Activated CD8-positive, alpha-beta memory T cell treated with anti-CD3 and anti-CD28 coated beads, Interleukin-2, amount 10 ng/mL, durations not matched to agents 7 days and 5 days (primary cell): ENCODE results near the gene DNAJC7. TPM values are rescaled to one million over a fixed set of nuclear protein-coding genes. Genes with fewer than 3 reads are reported as not detected.

ENCODE experiments used
- ATAC-seq: fragments of 150-1000 bp; cut with Tn5 transposase; one replicate; pipeline ENCODE4 v1.10.0; 2021; ENCODE audit warnings: moderate library complexity
- CTCF ChIA-PET: fragments of 350-600 bp; sonication (Branson Sonifier 250); formaldehyde crosslinking; loops from one replicate; lab custom pipeline; 2021; ENCODE audit warnings: antibody characterized with exemption; lab: Charles Lee
- DNase-seq: peaks from one replicate; pipeline ENCODE4 v3.0.0-alpha.2; 2020
- H3K27ac Mint-ChIP-seq: one replicate; pipeline ENCODE4 v1.8.0; 2021; ENCODE audit warnings: mild to moderate bottlenecking, mixed read lengths
- H3K27me3 Mint-ChIP-seq: one replicate; pipeline ENCODE4 v1.8.0; 2021; ENCODE audit warnings: mixed read lengths
- H3K36me3 Mint-ChIP-seq: one replicate; pipeline ENCODE4 v1.8.0; 2021; ENCODE audit warnings: mild to moderate bottlenecking, mixed read lengths
- H3K4me1 Mint-ChIP-seq: one replicate; pipeline ENCODE4 v1.8.0; 2021; ENCODE audit warnings: mixed read lengths
- H3K4me3 Mint-ChIP-seq: one replicate; pipeline ENCODE4 v1.8.0; 2021; ENCODE audit warnings: mild to moderate bottlenecking, moderate library complexity, mixed read lengths
- H3K9me3 Mint-ChIP-seq: one replicate; pipeline ENCODE4 v1.8.0; 2022; ENCODE audit warnings: low read depth, mixed read lengths
- total RNA-seq, 2 experiments: library from RNA; stranded (reverse); gene quantifications; one replicate each; pipeline ENCODE4 v1.2.3, GENCODE V29; 2021

The DNAJC7 gene
- total RNA-seq, 2 experiments from 2014 or later = 89.1 to 97.0 TPM

- CTCF ChIA-PET = interaction anchor here (1.0 kb wide), 1 partner anchor 34 kb away, joined by 3 read pairs; no protein-coding TSS in a partner anchor
- no peak overlapping the region for H3K4me3 Mint-ChIP-seq
- DNase-seq = no peak
- peak overlapping the region; percentile 47 for H3K27ac Mint-ChIP-seq
- no peaks in the 10 kb centered on the region for H3K27me3 Mint-ChIP-seq
- H3K36me3 Mint-ChIP-seq = peaks cover 39% of the 10 kb centered on the region
- H3K9me3 Mint-ChIP-seq = no peaks in the 10 kb centered on the region
- ATAC-seq = no peak
- peaks cover 6% of the 10 kb centered on the region for H3K4me1 Mint-ChIP-seq
Measured at GRCh38 chr17:41975099-41976083, 41.8 kb downstream of the DNAJC7 start.

GRCh38 chr17:41974658-41975057 is 42.6 kb downstream of the DNAJC7 start:
- CTCF ChIA-PET = no interaction called here
- Mint-ChIP-seq H3K4me3 (no peak overlapping the region), H3K4me1 (peaks cover 9% of the 10 kb centered on the region), H3K27ac (no peak overlapping the region), H3K36me3 (peaks cover 34% of the 10 kb centered on the region), H3K27me3 (no peaks in the 10 kb centered on the region), H3K9me3 (no peaks in the 10 kb centered on the region)
- DNase-seq (no peak), ATAC-seq (no peak)

- Mint-ChIP-seq H3K27ac (peak overlapping the region; percentile 23), H3K9me3 (no peaks in the 10 kb centered on the region), H3K36me3 (peaks cover 39% of the 10 kb centered on the region), H3K27me3 (no peaks in the 10 kb centered on the region), H3K4me1 (peaks cover 11% of the 10 kb centered on the region), H3K4me3 (no peak overlapping the region)
- CTCF ChIA-PET = interaction anchor here (0.7 to 0.9 kb wide), 3 partner anchors 8 to 127 kb away, joined by 3 to 4 read pairs (median 3); no protein-coding TSS in a partner anchor
- DNase-seq = no peak
- ATAC-seq = no peak
Measured at GRCh38 chr17:41974031-41974430, 43.2 kb downstream of the DNAJC7 start.

- DNase-seq (no peak), ATAC-seq (no peak)
- Mint-ChIP-seq H3K4me1 (peaks cover 16% of the 10 kb centered on the region), H3K4me3 (no peak overlapping the region), H3K36me3 (peaks cover 42% of the 10 kb centered on the region), H3K27ac (no peak overlapping the region), H3K9me3 (no peaks in the 10 kb centered on the region), H3K27me3 (no peaks in the 10 kb centered on the region)
- CTCF ChIA-PET = interaction anchor here (0.9 kb wide), 1 partner anchor 128 kb away, joined by 3 read pairs; no protein-coding TSS in a partner anchor
Measured at GRCh38 chr17:41973408-41973811, 43.8 kb downstream of the DNAJC7 start.

GRCh38 chr17:41972571-41973407 is 44.5 kb downstream of the DNAJC7 start:
- DNase-seq = no peak
- no peak for ATAC-seq
- no peaks in the 10 kb centered on the region for H3K27me3 Mint-ChIP-seq
- no peak overlapping the region for H3K4me3 Mint-ChIP-seq
- CTCF ChIA-PET = interaction anchor here (0.9 kb wide), 1 partner anchor 128 kb away, joined by 3 read pairs; no protein-coding TSS in a partner anchor
- peaks cover 49% of the 10 kb centered on the region for H3K36me3 Mint-ChIP-seq
- peaks cover 22% of the 10 kb centered on the region for H3K4me1 Mint-ChIP-seq
- no peak overlapping the region for H3K27ac Mint-ChIP-seq
- H3K9me3 Mint-ChIP-seq = no peaks in the 10 kb centered on the region

- no peaks in the 10 kb centered on the region for H3K27me3 Mint-ChIP-seq
- H3K4me3 Mint-ChIP-seq = no peak overlapping the region
- ATAC-seq = no peak
- no peaks in the 10 kb centered on the region for H3K9me3 Mint-ChIP-seq
- H3K27ac Mint-ChIP-seq = no peak overlapping the region
- CTCF ChIA-PET = interaction anchor here (0.7 kb wide), 2 partner anchors 8 to 172 kb away, joined by 3 read pairs; no protein-coding TSS in a partner anchor
- peaks cover 47% of the 10 kb centered on the region for H3K36me3 Mint-ChIP-seq
- DNase-seq = no peak
- peaks cover 28% of the 10 kb centered on the region for H3K4me1 Mint-ChIP-seq
Measured at GRCh38 chr17:41971721-41972523, 45.3 kb downstream of the DNAJC7 start.

GRCh38 chr17:41970901-41971331 is 46.3 kb downstream of the DNAJC7 start:
- H3K27ac Mint-ChIP-seq = no peak overlapping the region
- CTCF ChIA-PET = interaction anchor here (0.7 kb wide), 1 partner anchor 173 kb away, joined by 3 read pairs; no protein-coding TSS in a partner anchor
- no peak overlapping the region for H3K4me3 Mint-ChIP-seq
- no peaks in the 10 kb centered on the region for H3K27me3 Mint-ChIP-seq
- no peaks in the 10 kb centered on the region for H3K9me3 Mint-ChIP-seq
- H3K36me3 Mint-ChIP-seq = peaks cover 38% of the 10 kb centered on the region
- ATAC-seq (no peak), DNase-seq (no peak)
- peaks cover 29% of the 10 kb centered on the region for H3K4me1 Mint-ChIP-seq

- no peak for DNase-seq
- peak overlapping the region; percentile 10 for H3K27ac Mint-ChIP-seq
- H3K27me3 Mint-ChIP-seq = no peaks in the 10 kb centered on the region
- H3K36me3 Mint-ChIP-seq = peaks cover 34% of the 10 kb centered on the region
- no peaks in the 10 kb centered on the region for H3K9me3 Mint-ChIP-seq
- ATAC-seq = no peak
- peak overlapping the region; percentile 25 for H3K4me3 Mint-ChIP-seq
- H3K4me1 Mint-ChIP-seq = peaks cover 40% of the 10 kb centered on the region
- CTCF ChIA-PET = interaction anchor here (1.1 to 8.8 kb wide), 3 partner anchors 9 to 133 kb away, joined by 3 to 87 read pairs (median 4); partner anchors contain the start of genes DNAJC7 and NKIRAS2
Measured at GRCh38 chr17:41968676-41969075, 48.6 kb downstream of the DNAJC7 start.

GRCh38 chr17:41967921-41968578 is 49.2 kb downstream of the DNAJC7 start:
- CTCF ChIA-PET = interaction anchor here (1.2 to 8.8 kb wide), 3 partner anchors 9 to 50 kb away, joined by 4 to 87 read pairs (median 17); partner anchors contain the start of genes DNAJC7, NKIRAS2 and ODAD4
- Mint-ChIP-seq H3K36me3 (peaks cover 29% of the 10 kb centered on the region), H3K27me3 (no peaks in the 10 kb centered on the region), H3K4me3 (peak overlapping the region; percentile 82), H3K4me1 (peaks cover 40% of the 10 kb centered on the region), H3K9me3 (no peaks in the 10 kb centered on the region), H3K27ac (peak overlapping the region; percentile 83)
- DNase-seq (no peak), ATAC-seq (no peak)

- H3K27me3 Mint-ChIP-seq = no peaks in the 10 kb centered on the region
- CTCF ChIA-PET = interaction anchor here (0.7 to 8.8 kb wide), 9 partner anchors 8 to 216 kb away, joined by 3 to 87 read pairs (median 4); partner anchors contain the start of genes ACLY, DHX58, DNAJC7 and NKIRAS2
- peaks cover 38% of the 10 kb centered on the region for H3K4me1 Mint-ChIP-seq
- peak overlapping the region; percentile 82 for H3K4me3 Mint-ChIP-seq
- peaks cover 25% of the 10 kb centered on the region for H3K36me3 Mint-ChIP-seq
- DNase-seq = peak; percentile 60
- ATAC-seq = peak; percentile 20
- no peaks in the 10 kb centered on the region for H3K9me3 Mint-ChIP-seq
- H3K27ac Mint-ChIP-seq = peak overlapping the region; percentile 87
Measured at GRCh38 chr17:41967141-41967920, 49.9 kb downstream of the DNAJC7 start.
